ENCODE data around the gene GBX2.

GBX2 gene

GRCh38 chr2:236133410-236134012 lies 34.7 kb downstream of the GBX2 start:
- TF ChIP-seq Cebpa-rat (IDR thresholded peaks at IDR 0.05): no peak
- no peaks in the 10 kb centered on the region for H3K9me3 ChIP-seq
- no peak overlapping the region for H3K27ac ChIP-seq
- H3K4me2 ChIP-seq: no peak overlapping the region
- H4K20me1 ChIP-seq: no peaks in the 10 kb centered on the region
- no peaks in the 10 kb centered on the region for H3K27me3 ChIP-seq
- peaks cover 27% of the 10 kb centered on the region for H3K36me3 ChIP-seq
- H3K9ac ChIP-seq: no peak overlapping the region
- no peak overlapping the region for H3K4me3 ChIP-seq
- peaks cover 10% of the 10 kb centered on the region; the same call in 1 of the 2 replicates for H3K4me1 ChIP-seq

GRCh38 chr2:236131073-236131692 lies 37.0 kb downstream of the GBX2 start:
- peaks cover 20% of the 10 kb centered on the region for H3K4me1 ChIP-seq
- no peak overlapping the region for H3K9ac ChIP-seq
- H3K27ac ChIP-seq: no peak overlapping the region
- peaks cover 50% of the 10 kb centered on the region for H3K36me3 ChIP-seq
- H3K27me3 ChIP-seq: no peaks in the 10 kb centered on the region
- no peaks in the 10 kb centered on the region for H4K20me1 ChIP-seq
- H3K4me3 ChIP-seq: no peak overlapping the region
- no peak overlapping the region for H3K4me2 ChIP-seq
- TF ChIP-seq Cebpa-rat (IDR thresholded peaks at IDR 0.05): no peak
- no peaks in the 10 kb centered on the region for H3K9me3 ChIP-seq

GRCh38 chr2:236130349-236130998 lies 37.7 kb downstream of the GBX2 start:
- Histone ChIP-seq H3K4me1 (peaks cover 20% of the 10 kb centered on the region), H3K4me3 (no peak overlapping the region), H4K20me1 (no peaks in the 10 kb centered on the region), H3K36me3 (peaks cover 58% of the 10 kb centered on the region), H3K9ac (no peak overlapping the region), H3K27ac (no peak overlapping the region), H3K27me3 (no peaks in the 10 kb centered on the region), H3K4me2 (no peak overlapping the region), H3K9me3 (no peaks in the 10 kb centered on the region)
- no peak for TF ChIP-seq Cebpa-rat (IDR thresholded peaks at IDR 0.05)

- no peak overlapping the region for H3K27ac ChIP-seq
Observed at GRCh38 chr2:236129935-236130334, 38.3 kb downstream of the GBX2 start.

GRCh38 chr2:236128321-236128720 lies 39.9 kb downstream of the GBX2 start:
- no peak for TF ChIP-seq Cebpa-rat (IDR thresholded peaks at IDR 0.05)
- H3K9ac ChIP-seq: no peak overlapping the region
- H3K4me1 ChIP-seq: peaks cover 30% of the 10 kb centered on the region
- H3K4me3 ChIP-seq: no peak overlapping the region
- peaks cover 76% of the 10 kb centered on the region for H3K36me3 ChIP-seq
- H4K20me1 ChIP-seq: no peaks in the 10 kb centered on the region
- no peaks in the 10 kb centered on the region for H3K27me3 ChIP-seq
- H3K27ac ChIP-seq: no peak overlapping the region
- H3K4me2 ChIP-seq: no peak overlapping the region
- no peaks in the 10 kb centered on the region for H3K9me3 ChIP-seq

More at GRCh38 chr2:236129935-236130334, 38.3 kb downstream of the GBX2 start:
- H3K4me1 ChIP-seq: peaks cover 23% of the 10 kb centered on the region
- no peaks in the 10 kb centered on the region for H3K9me3 ChIP-seq
- TF ChIP-seq Cebpa-rat (IDR thresholded peaks at IDR 0.05): no peak
- H3K4me3 ChIP-seq: no peak overlapping the region
- H4K20me1 ChIP-seq: no peaks in the 10 kb centered on the region
- no peak overlapping the region for H3K4me2 ChIP-seq
- H3K9ac ChIP-seq: no peak overlapping the region
- H3K36me3 ChIP-seq: peaks cover 62% of the 10 kb centered on the region
- no peaks in the 10 kb centered on the region for H3K27me3 ChIP-seq

- Histone ChIP-seq H4K20me1 (no peaks in the 10 kb centered on the region), H3K4me2 (0 out of 2 replicates have a peak overlapping the region, but pooled peaks have one; percentile 25), H3K9ac (no peak overlapping the region), H3K9me3 (no peaks in the 10 kb centered on the region), H3K4me3 (no peak overlapping the region), H3K27ac (no peak overlapping the region), H3K27me3 (no peaks in the 10 kb centered on the region), H3K4me1 (peaks cover 25% of the 10 kb centered on the region), H3K36me3 (peaks cover 80% of the 10 kb centered on the region)
- no peak for TF ChIP-seq Cebpa-rat (IDR thresholded peaks at IDR 0.05)
Observed at GRCh38 chr2:236127010-236127409, 41.2 kb downstream of the GBX2 start.

GRCh38 chr2:236125541-236125940 lies 42.6 kb downstream of the GBX2 start:
- H3K27me3 ChIP-seq: no peaks in the 10 kb centered on the region
- H3K36me3 ChIP-seq: peaks cover 92% of the 10 kb centered on the region
- no peaks in the 10 kb centered on the region for H3K9me3 ChIP-seq
- no peak overlapping the region for H3K9ac ChIP-seq
- H4K20me1 ChIP-seq: no peaks in the 10 kb centered on the region
- peaks cover 23% of the 10 kb centered on the region for H3K4me1 ChIP-seq
- H3K4me3 ChIP-seq: no peak overlapping the region
- no peak overlapping the region for H3K4me2 ChIP-seq
- H3K27ac ChIP-seq: no peak overlapping the region
- TF ChIP-seq Cebpa-rat (IDR thresholded peaks at IDR 0.05): no peak

GRCh38 chr2:236124182-236124893 lies 43.8 kb downstream of the GBX2 start:
- TF ChIP-seq Cebpa-rat (IDR thresholded peaks at IDR 0.05): no peak

GRCh38 chr2:236123716-236124115 lies 44.5 kb downstream of the GBX2 start:
- no peak for TF ChIP-seq Cebpa-rat (IDR thresholded peaks at IDR 0.05)
- Histone ChIP-seq H3K9ac (no peak overlapping the region), H4K20me1 (peaks cover 16% of the 10 kb centered on the region; the same call in 1 of the 2 replicates), H3K27me3 (no peaks in the 10 kb centered on the region), H3K27ac (no peak overlapping the region), H3K36me3 (peaks cover 85% of the 10 kb centered on the region), H3K4me2 (no peak overlapping the region), H3K9me3 (no peaks in the 10 kb centered on the region), H3K4me3 (no peak overlapping the region), H3K4me1 (peaks cover 34% of the 10 kb centered on the region)

More at GRCh38 chr2:236124182-236124893, 43.8 kb downstream of the GBX2 start:
- H3K4me1 ChIP-seq: peaks cover 29% of the 10 kb centered on the region
- H3K9me3 ChIP-seq: no peaks in the 10 kb centered on the region
- peaks cover 10% of the 10 kb centered on the region; the same call in 1 of the 2 replicates for H4K20me1 ChIP-seq
- H3K27me3 ChIP-seq: no peaks in the 10 kb centered on the region
- H3K27ac ChIP-seq: no peak overlapping the region
- H3K36me3 ChIP-seq: peaks cover 91% of the 10 kb centered on the region
- H3K4me3 ChIP-seq: no peak overlapping the region
- peak overlapping the region; percentile 18 for H3K4me2 ChIP-seq
- no peak overlapping the region for H3K9ac ChIP-seq
